DMS153 treated with DMSO at 0.1 percent for 48 hours (cell line): ENCODE data around the gene ZFP92.
"Not testable (repeated sequence)": the region's sequence is repeated elsewhere in the genome, so short reads cannot be mapped to it uniquely, and the experiment has no call there.

ENCODE experiments used
- DNase-seq: peaks from one replicate; lab custom pipeline; 2025; ENCODE audit not compliant: unreplicated experiment; lab: John Stamatoyannopoulos, UW

ZFP92 gene

GRCh38 chrX:153411255-153411987, at the start of gene ZFP92:
Gene ZFP92 (plus strand): TSS chrX:153411472. CDS start chrX:153418323, 6,851 bp downstream.
- no peak for DNase-seq

GRCh38 chrX:153361781-153362397, 49.4 kb upstream of the ZFP92 start:
- no peak for DNase-seq

GRCh38 chrX:153365670-153366069, 45.6 kb upstream of the ZFP92 start:
- no peak for DNase-seq

GRCh38 chrX:153366119-153366518, 45.2 kb upstream of the ZFP92 start:
- no peak for DNase-seq

- no peak for DNase-seq
Observed at GRCh38 chrX:153366878-153367538, 44.3 kb upstream of the ZFP92 start.

GRCh38 chrX:153370293-153371055, 40.8 kb upstream of the ZFP92 start:
- no peak for DNase-seq

- DNase-seq = no peak
Observed at GRCh38 chrX:153371256-153371655, 40.0 kb upstream of the ZFP92 start.

- no peak for DNase-seq
Observed at GRCh38 chrX:153372949-153373348, 38.3 kb upstream of the ZFP92 start.

GRCh38 chrX:153374426-153374825, 36.8 kb upstream of the ZFP92 start:
- no peak for DNase-seq

- no peak for DNase-seq
Observed at GRCh38 chrX:153375571-153375970, 35.7 kb upstream of the ZFP92 start.

GRCh38 chrX:153377727-153378126, 33.5 kb upstream of the ZFP92 start:
- DNase-seq = no peak

GRCh38 chrX:153378607-153379006, 32.7 kb upstream of the ZFP92 start:
- no peak for DNase-seq

GRCh38 chrX:153379508-153379907, 31.8 kb upstream of the ZFP92 start:
- no peak for DNase-seq

- DNase-seq = no peak
Observed at GRCh38 chrX:153379971-153380581, 31.2 kb upstream of the ZFP92 start.

GRCh38 chrX:153380691-153381090, 30.6 kb upstream of the ZFP92 start:
- DNase-seq = no peak

- DNase-seq = peak; percentile 57
Observed at GRCh38 chrX:153381684-153382532, 29.4 kb upstream of the ZFP92 start.

- DNase-seq = no peak
Observed at GRCh38 chrX:153382563-153383482, 28.4 kb upstream of the ZFP92 start.

GRCh38 chrX:153384390-153384789, 26.9 kb upstream of the ZFP92 start:
- no peak for DNase-seq

- DNase-seq = not testable (repeated sequence)
Observed at GRCh38 chrX:153384973-153385372, 26.3 kb upstream of the ZFP92 start.
